Ascending aorta (tissue), 2 donors: ENCODE data around the gene TYMP. TPM values are rescaled to one million over a fixed set of nuclear protein-coding genes. Genes with fewer than 3 reads are reported as not detected.

Experiments used
- DNase-seq, 2 donors: peaks; one replicate each; pipeline ENCODE4 v3.0.0-alpha.2; 2019; ENCODE audit warnings: low spot score in 2 of 2
- H3K27ac ChIP-seq, 2 donors: fragments of 200-600 bp; sonication (generic); one replicate each; pipeline ENCODE4 v1.5.1; 2016 to 2017; ENCODE audit warnings: mild to moderate bottlenecking in 1 of 2
- H3K27me3 ChIP-seq: fragments of 200-600 bp; sonication (generic); one replicate; pipeline ENCODE4 v1.5.1; 2017
- H3K36me3 ChIP-seq, 2 donors: fragments of 200-600 bp; sonication (generic); one replicate each; pipeline ENCODE4 v1.5.1; 2016
- H3K4me1 ChIP-seq, 2 donors: fragments of 200-600 bp; sonication (generic); one replicate each; pipeline ENCODE4 v1.5.1; 2016 to 2017; ENCODE audit warnings: mild to moderate bottlenecking in 1 of 2
- H3K4me3 ChIP-seq, 2 donors: fragments of 200-600 bp; sonication (generic); one replicate each; pipeline ENCODE4 v1.5.1; 2016 to 2017; ENCODE audit warnings: mild to moderate bottlenecking in 1 of 2
- H3K9me3 ChIP-seq, 2 donors: fragments of 200-600 bp; sonication (generic); one replicate each; pipeline ENCODE4 v1.5.1; 2016
- CTCF ChIP-seq, 3 experiments: fragments of 200-600 bp in 2 of 3; fragments of 450-650 bp in 1 of 3; sonication (generic) in 2 of 3; IDR thresholded peaks; one replicate each; pipeline ENCODE4 v1.5.1; 2016 to 2019; ENCODE audit warnings: antibody characterized with exemption in 3 of 3, mild to moderate bottlenecking in 1 of 3, moderate library complexity in 1 of 3
- intact Hi-C: fragments of 100-400 bp; cut with DNase I; formaldehyde crosslinking; loops from one replicate; pipeline ENCODE4 v1.15.1; 2023
- total RNA-seq: library from RNA; depleted of rRNA; stranded (reverse); fragments of >200 nt; gene quantifications from one replicate; pipeline ENCODE4 v1.1.0, GENCODE V29; 2016

The TYMP gene
- total RNA-seq, 1 donor from 2014 or later = 150 TPM

GRCh38 chr22:50505776-50506610, 23.8 kb downstream of the TYMP start:
- DNase-seq = no peak
- intact Hi-C loops = loop anchor here (2.0 to 10.0 kb wide), 4 partner anchors 56 to 541 kb away; partner anchors contain the start of genes PIM3, SELENOO, SYCE3 and TUBGCP6
- peak overlapping the region; percentile 83 to 94 for H3K4me3 ChIP-seq
- no peaks in the 10 kb centered on the region for H3K27me3 ChIP-seq
- H3K9me3 ChIP-seq = no peaks in the 10 kb centered on the region
- H3K4me1 ChIP-seq = peaks cover 10 to 20% of the 10 kb centered on the region in 2 donors
- TF ChIP-seq CTCF (IDR thresholded peaks at IDR 0.05) = no peak
- peaks cover 32 to 38% of the 10 kb centered on the region in 2 donors for H3K36me3 ChIP-seq
- H3K27ac ChIP-seq = no peak overlapping the region

- Histone ChIP-seq H3K27ac (no peak overlapping the region), H3K27me3 (no peaks in the 10 kb centered on the region), H3K4me1 (peaks cover 10 to 20% of the 10 kb centered on the region in 2 donors), H3K4me3 (no peak overlapping the region), H3K36me3 (peaks cover 32 to 33% of the 10 kb centered on the region in 2 donors), H3K9me3 (no peaks in the 10 kb centered on the region)
- intact Hi-C loops = loop anchor here (5.0 to 10.0 kb wide), 3 partner anchors 57 to 541 kb away; partner anchors contain the start of genes PIM3, SELENOO and SYCE3
- no peak for TF ChIP-seq CTCF (IDR thresholded peaks at IDR 0.05)
- DNase-seq = no peak
Measured at GRCh38 chr22:50505276-50505775, 24.5 kb downstream of the TYMP start.

GRCh38 chr22:50504369-50505211, 25.2 kb downstream of the TYMP start:
- H3K9me3 ChIP-seq = no peaks in the 10 kb centered on the region
- TF ChIP-seq CTCF (IDR thresholded peaks at IDR 0.05) = no peak
- H3K27ac ChIP-seq = no peak overlapping the region
- H3K4me3 ChIP-seq = no peak overlapping the region
- peaks cover 30 to 33% of the 10 kb centered on the region in 2 donors for H3K36me3 ChIP-seq
- no peak for DNase-seq
- intact Hi-C loops = loop anchor here (5.0 to 10.0 kb wide), 3 partner anchors 58 to 540 kb away; partner anchors contain the start of genes PIM3, SELENOO and SYCE3
- peaks cover 10 to 20% of the 10 kb centered on the region in 2 donors for H3K4me1 ChIP-seq
- no peaks in the 10 kb centered on the region for H3K27me3 ChIP-seq

GRCh38 chr22:50503475-50504145, 26.2 kb downstream of the TYMP start:
- Histone ChIP-seq H3K4me1 (peaks cover 10 to 12% of the 10 kb centered on the region in 2 donors), H3K27me3 (no peaks in the 10 kb centered on the region), H3K9me3 (no peaks in the 10 kb centered on the region), H3K36me3 (peaks cover 30 to 33% of the 10 kb centered on the region in 2 donors), H3K4me3 (no peak overlapping the region), H3K27ac (no peak overlapping the region)
- no peak for DNase-seq
- no peak for TF ChIP-seq CTCF (IDR thresholded peaks at IDR 0.05)
- intact Hi-C loops = loop anchor here (10.0 kb wide), 1 partner anchor 539 kb away; the partner anchor contains the start of gene PIM3
